Measurements from ENCODE around the gene CITED1. TPM values are rescaled to one million over a fixed set of nuclear protein-coding genes. Genes with fewer than 3 reads are reported as not detected.
A peak's percentile ranks its signal among the peaks of the same experiment; 100 is the strongest.

The CITED1 gene
- total RNA-seq, 1 donor from 2014 or later, result 0.65 TPM

- no peak overlapping the region for H3K27ac ChIP-seq
- DNase-seq (no peak), ATAC-seq (no peak)
- no peak for TF ChIP-seq CTCF (IDR thresholded peaks at IDR 0.05)
- intact Hi-C loops (cut with DNase I), result no loop called here
- no peak overlapping the region for H3K4me3 ChIP-seq
- H3K27me3 ChIP-seq (ENCODE audit: low read depth), result no peaks in the 10 kb centered on the region
- no peaks in the 10 kb centered on the region for H3K9me3 ChIP-seq
- H3K4me1 ChIP-seq, result no peaks in the 10 kb centered on the region
- no peaks in the 10 kb centered on the region for H3K36me3 ChIP-seq
These were observed 23.4 kb downstream of the CITED1 start for GRCh38 chrX:72282302-72282701.

- DNase-seq (no peak), ATAC-seq (no peak)
- Histone ChIP-seq H3K4me3 (no peak overlapping the region), H3K27me3 (ENCODE audit: low read depth) (no peaks in the 10 kb centered on the region), H3K9me3 (no peaks in the 10 kb centered on the region), H3K4me1 (peaks cover 9% of the 10 kb centered on the region), H3K36me3 (peaks cover 4% of the 10 kb centered on the region), H3K27ac (no peak overlapping the region)
- intact Hi-C loops (cut with DNase I), result no loop called here
- no peak for TF ChIP-seq CTCF (IDR thresholded peaks at IDR 0.05)
These were observed 25.3 kb downstream of the CITED1 start for GRCh38 chrX:72280321-72280845.

- peaks cover 26% of the 10 kb centered on the region for H3K4me1 ChIP-seq
- no peak for DNase-seq
- H3K4me3 ChIP-seq, result peak overlapping the region; percentile 70
- ATAC-seq, result peak in 1 of 2 donors; percentile 3
- TF ChIP-seq CTCF (IDR thresholded peaks at IDR 0.05), result no peak
- peaks cover 42% of the 10 kb centered on the region for H3K36me3 ChIP-seq
- peak overlapping the region; percentile 88 for H3K27ac ChIP-seq
- intact Hi-C loops (cut with DNase I), result no loop called here
- H3K27me3 ChIP-seq (ENCODE audit: low read depth), result no peaks in the 10 kb centered on the region
- H3K9me3 ChIP-seq, result no peaks in the 10 kb centered on the region
These were observed 29.2 kb downstream of the CITED1 start for GRCh38 chrX:72276478-72276953.

GRCh38 chrX:72274526-72274925 lies 31.2 kb downstream of the CITED1 start:
- H3K9me3 ChIP-seq, result no peaks in the 10 kb centered on the region
- no peak overlapping the region for H3K27ac ChIP-seq
- H3K4me1 ChIP-seq, result peaks cover 26% of the 10 kb centered on the region
- TF ChIP-seq CTCF (IDR thresholded peaks at IDR 0.05), result no peak
- no peak for ATAC-seq
- H3K4me3 ChIP-seq, result peak overlapping the region; percentile 17
- intact Hi-C loops (cut with DNase I), result no loop called here
- H3K36me3 ChIP-seq, result peaks cover 62% of the 10 kb centered on the region
- no peaks in the 10 kb centered on the region for H3K27me3 ChIP-seq (ENCODE audit: low read depth)
- DNase-seq, result no peak

GRCh38 chrX:72273718-72274117 lies 32.0 kb downstream of the CITED1 start:
- TF ChIP-seq CTCF (IDR thresholded peaks at IDR 0.05), result no peak
- DNase-seq (no peak), ATAC-seq (no peak)
- H3K27ac ChIP-seq, result no peak overlapping the region
- H3K9me3 ChIP-seq, result no peaks in the 10 kb centered on the region
- H3K27me3 ChIP-seq (ENCODE audit: low read depth), result no peaks in the 10 kb centered on the region
- H3K36me3 ChIP-seq, result peaks cover 70% of the 10 kb centered on the region
- H3K4me1 ChIP-seq, result peaks cover 26% of the 10 kb centered on the region
- no peak overlapping the region for H3K4me3 ChIP-seq
- intact Hi-C loops (cut with DNase I), result no loop called here

Measured in lower lobe of right lung (tissue), 2 donors.